Prostate gland (tissue), 2 donors: ENCODE results near the gene TSPAN32.

Source experiments
- CTCF ChIP-seq, 4 experiments: fragments of 200-600 bp in 2 of 4; fragments of 450-650 bp in 2 of 4; sonication (generic) in 2 of 4; IDR thresholded peaks; 1 replicate in 3 of 4; 2 replicates in 1 of 4; pipeline ENCODE4 v1.5.1; 2016 to 2019; ENCODE audit warnings: antibody characterized with exemption in 4 of 4, mild to moderate bottlenecking in 2 of 4, moderate library complexity in 2 of 4
- POLR2AphosphoS5 ChIP-seq: sonication (generic); formaldehyde crosslinking; IDR thresholded peaks from one replicate; pipeline ENCODE4 v1.6.1; 2017; ENCODE audit warnings: antibody characterized with exemption

GRCh38 chr11:2319791-2320472 is 18.1 kb downstream of the TSPAN32 start:
- TF ChIP-seq POLR2AphosphoS5: no peak
- TF ChIP-seq CTCF (IDR thresholded peaks at IDR 0.05): no peak
